ENCODE data around the gene AAMP.

AAMP gene

DNA sequence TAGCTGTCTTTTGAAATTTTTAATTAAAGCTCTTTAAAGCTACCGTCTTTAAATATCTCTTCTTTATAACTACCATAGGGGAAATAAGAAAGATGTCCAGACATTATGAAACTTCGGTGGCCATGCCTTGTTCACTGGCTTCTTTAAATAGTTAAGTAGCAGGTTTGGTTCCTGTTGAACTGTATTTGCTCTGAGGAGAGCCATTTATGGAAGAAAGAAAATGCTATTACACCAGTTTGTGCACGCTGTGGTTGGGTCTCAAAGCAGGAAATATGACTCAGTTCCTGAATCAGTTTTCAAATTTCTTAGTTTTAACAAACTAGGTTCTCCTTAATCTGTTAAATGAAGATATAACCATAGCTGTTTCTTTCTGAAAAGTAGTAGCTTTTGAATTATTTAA is 40.7 kb downstream of the AAMP start:
- peaks cover 97% of the 10 kb centered on the region for H3K36me3 Mint-ChIP-seq (ENCODE audit: insufficient read depth)
- peak; percentile 25 to 26 (median 25) for DNase-seq
- H3K4me1 Mint-ChIP-seq (ENCODE audit: low read depth in 2 of 2) = peaks cover 54 to 75% of the 10 kb centered on the region in 2 donors
- no peaks in the 10 kb centered on the region for H3K27me3 Mint-ChIP-seq
- peak; percentile 81 for ATAC-seq (replicated peaks)
- peak overlapping the region; percentile 65 to 90 for H3K27ac Mint-ChIP-seq
- peak overlapping the region; percentile 59 to 75 for H3K4me3 Mint-ChIP-seq
- no peaks in the 10 kb centered on the region for H3K9me3 Mint-ChIP-seq

DNA sequence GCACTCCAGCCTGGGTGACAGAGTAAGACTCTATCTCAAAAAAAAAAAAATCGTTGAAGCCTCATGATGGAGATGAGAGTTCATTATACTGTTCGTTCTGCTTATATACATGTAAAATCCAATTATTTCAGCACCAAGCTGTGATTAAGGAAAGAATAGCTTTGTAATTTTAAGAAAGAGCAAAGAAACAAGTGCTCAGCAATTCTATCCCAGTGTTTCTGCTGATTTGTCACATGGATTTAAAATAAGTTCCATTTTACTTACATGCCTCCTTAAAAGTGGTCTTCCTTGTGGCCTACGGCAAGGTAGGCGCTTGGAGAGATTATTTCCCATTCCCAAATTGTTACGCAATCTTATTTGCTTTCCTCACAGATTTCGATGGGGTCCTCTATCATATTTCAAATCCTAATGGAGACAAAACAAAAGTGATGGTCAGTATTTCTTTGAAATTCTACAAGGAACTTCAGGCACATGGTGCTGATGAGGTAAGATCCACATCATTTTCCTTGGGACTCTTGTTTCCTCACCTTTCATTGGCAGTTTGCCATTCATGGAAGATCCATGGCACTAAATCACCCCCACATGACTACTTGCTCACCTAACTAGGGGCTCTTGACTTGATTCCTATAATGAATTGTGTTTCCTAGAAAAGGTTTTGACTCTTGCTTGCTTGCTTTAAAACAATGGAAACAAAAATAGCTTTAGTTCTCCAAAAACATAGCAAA is 41.4 kb downstream of the AAMP start:
- H3K4me1 Mint-ChIP-seq (ENCODE audit: low read depth in 2 of 2) = peaks cover 53 to 75% of the 10 kb centered on the region in 2 donors
- no peak for DNase-seq
- H3K27me3 Mint-ChIP-seq = no peaks in the 10 kb centered on the region
- no peak for ATAC-seq (replicated peaks)
- peaks cover 97% of the 10 kb centered on the region for H3K36me3 Mint-ChIP-seq (ENCODE audit: insufficient read depth)
- peak overlapping the region; percentile 59 to 75 for H3K4me3 Mint-ChIP-seq
- no peaks in the 10 kb centered on the region for H3K9me3 Mint-ChIP-seq
- H3K27ac Mint-ChIP-seq = peak overlapping the region; percentile 65 to 90

DNA sequence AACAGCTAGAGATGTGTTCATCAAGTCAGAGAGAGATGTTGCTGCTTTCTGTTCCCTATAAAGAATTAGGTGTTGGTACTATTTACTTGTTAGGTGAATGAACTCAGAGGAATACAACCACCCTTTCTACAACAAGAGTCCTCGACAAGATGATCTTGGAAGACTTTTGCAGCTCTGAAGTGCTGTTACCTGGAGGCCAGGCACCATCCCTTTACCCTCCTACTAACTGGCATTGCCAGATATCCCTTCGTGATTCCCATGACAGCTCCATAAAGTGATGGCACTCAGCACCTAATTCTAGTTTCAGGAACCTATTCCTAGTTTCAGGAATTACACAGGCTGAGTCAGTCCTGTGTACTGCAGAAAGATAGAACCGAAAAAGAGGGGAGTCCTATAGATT is 43.0 kb downstream of the AAMP start:
- Mint-ChIP-seq H3K9me3 (no peaks in the 10 kb centered on the region), H3K27ac (peak overlapping the region; percentile 30 to 87), H3K36me3 (ENCODE audit: insufficient read depth) (peaks cover 88% of the 10 kb centered on the region), H3K27me3 (no peaks in the 10 kb centered on the region), H3K4me1 (ENCODE audit: low read depth in 2 of 2) (peaks cover 62 to 82% of the 10 kb centered on the region in 2 donors), H3K4me3 (peak overlapping the region; percentile 25 to 93)
- DNase-seq (no peak), ATAC-seq (replicated peaks) (no peak)

DNA sequence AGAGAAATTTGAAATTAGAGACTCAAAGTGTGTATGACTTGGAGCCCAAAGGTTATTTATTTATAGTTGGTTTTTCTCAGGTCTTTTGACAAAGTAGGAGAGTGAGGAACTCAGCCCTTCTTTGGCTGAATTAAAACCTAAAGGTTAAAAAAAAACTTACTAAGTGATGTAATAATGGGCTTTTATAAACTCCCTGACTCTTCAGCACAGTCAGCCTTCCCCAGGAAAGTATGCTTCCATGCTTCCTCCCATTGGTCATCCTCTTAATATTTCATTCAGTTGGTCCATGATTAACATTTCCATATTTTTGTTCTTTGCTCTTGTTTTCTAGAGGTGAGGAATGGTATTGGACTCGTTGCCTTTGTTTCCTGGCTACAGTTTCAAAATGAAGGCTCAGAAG is 45.8 kb downstream of the AAMP start:
- no peak for DNase-seq
- no peaks in the 10 kb centered on the region for H3K27me3 Mint-ChIP-seq
- ATAC-seq (replicated peaks) = no peak
- H3K27ac Mint-ChIP-seq = peak overlapping the region; percentile 30 to 99
- H3K36me3 Mint-ChIP-seq (ENCODE audit: insufficient read depth) = peaks cover 85% of the 10 kb centered on the region
- no peaks in the 10 kb centered on the region for H3K9me3 Mint-ChIP-seq
- peaks cover 74 to 91% of the 10 kb centered on the region in 2 donors for H3K4me1 Mint-ChIP-seq (ENCODE audit: low read depth in 2 of 2)
- peak overlapping the region; percentile 88 to 93 for H3K4me3 Mint-ChIP-seq

DNA sequence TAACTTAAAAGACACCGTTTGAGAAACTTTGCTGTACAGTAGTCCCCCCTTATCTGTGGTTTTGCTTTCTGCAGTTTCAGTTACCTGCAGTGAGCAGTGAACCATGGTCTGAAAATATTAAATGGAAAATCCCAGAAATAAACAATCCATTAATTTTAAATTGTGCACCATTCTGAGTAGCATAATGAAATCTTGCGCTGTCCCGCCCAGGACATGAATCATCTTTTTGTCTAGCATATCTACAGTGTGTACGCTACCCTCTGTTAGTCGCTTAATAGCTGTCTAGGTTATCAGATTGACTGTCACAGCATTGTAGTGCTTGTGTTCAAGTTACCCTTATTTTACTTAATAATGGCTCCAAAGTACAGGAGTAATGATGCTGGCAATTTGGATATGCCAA is 46.9 kb downstream of the AAMP start:
- Mint-ChIP-seq H3K27me3 (no peaks in the 10 kb centered on the region), H3K36me3 (ENCODE audit: insufficient read depth) (peaks cover 74% of the 10 kb centered on the region), H3K4me1 (ENCODE audit: low read depth in 2 of 2) (peaks cover 67 to 87% of the 10 kb centered on the region in 2 donors), H3K9me3 (no peaks in the 10 kb centered on the region), H3K27ac (peak overlapping the region; percentile 66 to 99), H3K4me3 (peak overlapping the region; percentile 88 to 93)
- no peak for DNase-seq
- peak; percentile 73 for ATAC-seq (replicated peaks)

DNA sequence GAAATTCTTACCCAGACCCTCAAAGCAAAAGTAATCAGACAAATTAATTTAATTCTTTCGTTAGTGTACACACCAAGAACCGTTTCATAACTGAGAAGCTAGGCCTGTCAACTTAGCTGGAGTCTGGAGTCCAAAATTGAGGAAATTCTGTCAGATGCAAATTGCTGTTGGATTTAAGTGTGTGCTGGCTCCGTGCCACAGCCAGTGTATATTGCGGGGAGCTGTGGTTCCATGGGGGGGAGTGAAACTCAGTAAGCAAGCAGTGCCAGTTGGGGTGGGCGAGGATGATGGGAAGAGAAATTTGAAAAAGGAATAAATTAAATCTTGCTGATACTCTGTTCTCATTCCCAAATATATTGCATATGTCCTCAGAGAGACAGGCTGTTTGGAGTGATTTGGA is 48.9 kb downstream of the AAMP start:
- ATAC-seq (replicated peaks) (no peak), DNase-seq (no peak)
- Mint-ChIP-seq H3K36me3 (ENCODE audit: insufficient read depth) (peaks cover 71% of the 10 kb centered on the region), H3K4me1 (ENCODE audit: low read depth in 2 of 2) (peaks cover 63 to 77% of the 10 kb centered on the region in 2 donors), H3K4me3 (peak overlapping the region; percentile 88 to 93), H3K27ac (peak overlapping the region; percentile 66 to 99), H3K27me3 (no peaks in the 10 kb centered on the region), H3K9me3 (no peaks in the 10 kb centered on the region)

DNA sequence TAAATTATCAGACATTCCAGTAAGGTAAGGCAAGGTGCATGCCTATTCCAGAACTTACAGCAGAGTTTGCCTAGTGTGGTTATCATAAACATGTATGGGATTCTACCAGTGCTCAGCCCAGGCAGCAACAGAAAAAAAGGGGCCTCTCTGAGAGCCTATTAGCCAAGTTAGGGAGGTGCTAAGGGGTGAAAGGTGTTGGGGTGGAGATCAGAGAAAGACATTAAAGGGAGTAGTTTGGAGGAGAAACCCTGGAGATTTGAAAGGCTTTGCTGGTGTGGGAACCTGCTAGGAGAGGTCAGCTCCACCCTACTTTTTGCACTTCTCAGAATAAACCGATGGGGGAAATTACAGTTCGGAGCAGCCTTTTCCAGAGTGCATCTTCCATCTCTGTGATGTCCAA is 50.0 kb downstream of the AAMP start:
- Mint-ChIP-seq H3K36me3 (ENCODE audit: insufficient read depth) (peaks cover 60% of the 10 kb centered on the region), H3K9me3 (no peaks in the 10 kb centered on the region), H3K27me3 (no peaks in the 10 kb centered on the region), H3K4me3 (peak overlapping the region; percentile 88 to 93), H3K27ac (peak overlapping the region; percentile 66 to 99), H3K4me1 (ENCODE audit: low read depth in 2 of 2) (peaks cover 53 to 68% of the 10 kb centered on the region in 2 donors)
- DNase-seq = no peak
- no peak for ATAC-seq (replicated peaks)

DNA sequence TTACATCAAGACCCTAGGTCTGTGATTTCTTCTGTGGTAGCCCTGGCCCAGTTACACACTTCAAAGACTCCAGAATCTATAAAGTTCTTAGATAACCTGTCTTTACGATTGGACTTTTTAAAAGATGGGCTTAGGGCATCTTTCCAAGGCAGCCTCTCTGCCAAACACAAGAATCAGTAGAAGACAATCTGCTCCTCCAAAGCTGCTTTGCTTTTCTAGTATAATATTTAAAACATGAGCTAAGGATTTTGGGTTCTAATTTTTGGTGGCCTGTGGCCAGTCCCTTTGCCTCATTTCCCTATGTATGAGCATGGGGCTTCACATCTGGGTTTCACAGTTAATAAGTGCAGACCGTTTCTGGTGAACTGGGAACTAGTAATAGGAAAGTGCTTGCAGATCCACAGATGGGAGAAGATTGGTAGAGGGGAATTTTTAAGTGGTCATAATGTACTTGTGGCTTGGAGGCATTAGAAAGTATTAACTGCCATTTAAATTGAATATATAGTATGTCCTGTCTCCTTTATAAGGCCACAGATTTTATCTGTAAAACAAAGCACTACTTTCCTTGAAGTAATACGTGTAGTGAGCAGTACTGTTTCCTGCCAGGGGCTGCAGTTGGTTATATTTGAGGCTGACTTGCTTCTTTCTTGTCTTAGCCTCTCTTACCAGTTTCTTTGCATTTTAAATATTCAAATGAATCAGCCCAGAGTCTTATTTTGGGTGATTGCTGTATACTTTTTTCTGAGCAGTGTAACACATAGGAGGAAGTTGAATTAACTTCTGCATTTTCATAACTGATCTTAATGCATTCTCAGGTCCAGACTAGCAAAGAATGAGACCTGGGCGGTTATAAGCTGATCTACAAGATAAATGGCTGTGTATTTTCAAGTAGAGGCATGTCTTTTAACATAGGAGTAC is 51.4 kb downstream of the AAMP start:
- Mint-ChIP-seq H3K27me3 (no peaks in the 10 kb centered on the region), H3K27ac (peak overlapping the region; percentile 95 to 99), H3K4me3 (peak overlapping the region; percentile 88 to 93), H3K36me3 (ENCODE audit: insufficient read depth) (peaks cover 46% of the 10 kb centered on the region), H3K4me1 (ENCODE audit: low read depth in 2 of 2) (peaks cover 45 to 56% of the 10 kb centered on the region in 2 donors), H3K9me3 (no peaks in the 10 kb centered on the region)
- ATAC-seq (replicated peaks) (peak; percentile 9), DNase-seq (no peak)

DNA sequence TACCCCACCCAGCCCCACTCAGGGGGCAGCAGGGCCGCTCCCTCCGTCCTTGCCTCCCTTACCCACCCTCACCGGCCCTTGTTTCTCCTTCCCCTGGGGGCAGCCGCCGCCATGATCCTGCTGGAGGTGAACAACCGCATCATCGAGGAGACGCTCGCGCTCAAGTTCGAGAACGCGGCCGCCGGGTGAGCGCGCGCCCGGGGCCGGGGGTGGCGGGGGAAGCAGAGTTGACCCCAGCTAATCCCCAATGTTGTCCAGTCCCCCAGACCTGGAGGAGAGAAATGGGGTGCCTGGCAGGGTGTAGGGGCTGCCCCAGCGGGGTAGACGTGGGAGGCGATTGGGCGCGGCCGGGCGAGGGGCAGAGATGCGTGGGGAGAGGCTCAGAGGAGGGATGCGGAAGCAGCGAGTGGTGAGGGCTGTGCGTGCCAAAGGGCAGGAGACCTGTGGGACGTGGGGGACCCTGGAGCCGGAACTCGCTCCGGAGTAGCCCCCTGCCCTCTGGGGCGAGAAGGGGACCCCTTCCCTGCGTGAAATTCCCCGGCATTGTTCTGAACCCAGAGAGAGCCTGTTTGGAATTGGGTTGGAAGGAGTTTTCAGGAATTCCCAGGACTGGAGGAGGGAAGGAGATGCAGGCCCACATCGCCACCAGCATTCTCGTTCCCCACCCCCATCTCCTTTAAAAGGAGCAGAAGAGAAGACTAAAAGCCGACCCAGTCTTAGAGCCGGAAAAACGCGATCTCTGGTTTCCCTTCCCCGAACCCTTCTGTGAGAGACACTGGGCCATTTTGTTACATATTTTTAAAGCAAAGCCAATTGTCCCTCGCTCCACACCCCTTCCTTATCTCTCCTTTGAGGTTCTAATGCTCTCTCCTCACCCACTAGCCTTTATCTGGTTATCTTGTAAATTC is 52.3 kb downstream of the AAMP start:
- DNase-seq = peak; percentile 43 to 56 (median 54)
- no peaks in the 10 kb centered on the region for H3K9me3 Mint-ChIP-seq
- ATAC-seq (replicated peaks) = peak; percentile 53
- peak overlapping the region; percentile 88 to 93 for H3K4me3 Mint-ChIP-seq
- H3K36me3 Mint-ChIP-seq (ENCODE audit: insufficient read depth) = peaks cover 42% of the 10 kb centered on the region
- peaks cover 38 to 47% of the 10 kb centered on the region in 2 donors for H3K4me1 Mint-ChIP-seq (ENCODE audit: low read depth in 2 of 2)
- no peaks in the 10 kb centered on the region for H3K27me3 Mint-ChIP-seq
- peak overlapping the region; percentile 95 to 99 for H3K27ac Mint-ChIP-seq

DNA sequence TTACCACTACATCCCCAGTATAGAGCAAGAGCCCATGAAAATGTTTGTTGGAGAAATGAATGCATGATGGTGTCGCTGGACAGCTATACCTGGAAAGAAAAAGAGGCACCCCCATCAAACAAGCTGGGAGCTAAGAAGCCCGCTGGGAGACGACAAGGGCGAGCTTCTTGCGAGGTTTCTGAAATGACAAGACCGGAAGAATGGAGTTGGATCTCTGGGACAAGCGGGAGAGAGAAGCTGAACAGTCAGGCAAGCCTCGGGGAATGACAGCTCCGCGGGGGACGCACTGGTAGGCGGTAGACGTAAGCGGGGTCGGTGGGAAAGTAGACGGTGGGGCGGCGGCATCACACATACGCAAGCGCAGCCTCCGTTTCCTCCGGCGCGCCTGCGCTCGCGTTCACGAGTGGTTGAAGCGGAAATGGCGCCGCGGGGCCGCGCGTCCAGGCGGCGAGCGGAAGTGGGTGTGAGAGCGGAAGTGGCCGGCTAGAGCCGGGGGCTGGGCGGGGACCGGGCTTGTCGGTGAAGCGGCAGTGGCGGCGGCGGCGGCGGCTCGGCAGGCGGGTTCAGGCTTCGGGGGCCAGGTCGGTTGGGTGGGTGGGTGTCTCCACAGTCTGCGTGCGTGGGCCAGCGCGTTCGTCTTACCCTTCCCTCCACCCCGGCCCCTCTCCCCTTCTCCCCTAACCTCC is 53.1 kb downstream of the AAMP start, which contains the start of gene ARPC2:
Gene ARPC2, plus strand, starts transcription at position 516 of the 686 bp plus-strand sequence. CDS start 282 bp downstream, outside the sequence.
- DNase-seq (peak; percentile 95 to 97 (median 97)), ATAC-seq (replicated peaks) (peak; percentile 81)
- Mint-ChIP-seq H3K4me1 (ENCODE audit: low read depth in 2 of 2) (peaks cover 31 to 40% of the 10 kb centered on the region in 2 donors), H3K4me3 (peak within 1 kb of the TSS; percentile 88 to 93), H3K27me3 (no peaks in the 10 kb centered on the region), H3K36me3 (ENCODE audit: insufficient read depth) (peaks cover 38% of the 10 kb centered on the region), H3K27ac (peak within 1 kb of the TSS; percentile 95 to 99), H3K9me3 (no peaks in the 10 kb centered on the region)

DNA sequence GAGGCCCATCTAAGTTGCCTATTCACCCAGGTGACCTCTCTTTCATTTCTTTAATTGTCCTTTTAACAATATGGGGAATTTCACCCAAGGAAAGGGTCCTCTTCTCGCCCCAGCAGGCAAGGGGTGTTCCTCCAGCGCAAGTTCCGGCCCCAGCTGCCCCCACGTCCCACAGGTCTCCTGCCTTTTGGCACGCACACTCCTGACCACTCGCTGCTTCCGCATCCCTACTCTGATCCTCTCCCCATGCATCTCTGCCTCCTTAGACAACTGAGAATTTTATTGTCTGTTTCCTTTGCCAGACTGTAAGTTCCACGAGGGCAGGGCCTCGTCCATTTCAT is 53.6 kb downstream of the AAMP start:
- no peaks in the 10 kb centered on the region for H3K9me3 Mint-ChIP-seq
- H3K4me3 Mint-ChIP-seq = peak overlapping the region; percentile 88 to 93
- ATAC-seq (replicated peaks) = no peak
- peaks cover 0 to 2% of the 10 kb centered on the region in 2 donors for H3K27me3 Mint-ChIP-seq
- no peak for DNase-seq
- H3K4me1 Mint-ChIP-seq (ENCODE audit: low read depth in 2 of 2) = peaks cover 26 to 35% of the 10 kb centered on the region in 2 donors
- H3K36me3 Mint-ChIP-seq (ENCODE audit: insufficient read depth) = peaks cover 33% of the 10 kb centered on the region
- H3K27ac Mint-ChIP-seq = peak overlapping the region; percentile 95 to 99
